NCI-H1417 (cell line): Measurements from ENCODE around the gene RASGEF1C.
A peak's percentile ranks its signal among the peaks of the same experiment; 100 is the strongest.

Experiments used
- DNase-seq, 3 experiments: peaks; one replicate each; lab custom pipeline; 2025; lab: John Stamatoyannopoulos, UW

The RASGEF1C gene

GRCh38 chr5:180119031-180119902, 89.7 kb downstream of the RASGEF1C start:
- DNase-seq = no peak

GRCh38 chr5:180118391-180118791, 90.6 kb downstream of the RASGEF1C start:
- no peak for DNase-seq

GRCh38 chr5:180117000-180117725, 91.8 kb downstream of the RASGEF1C start:
- DNase-seq = peak in 1 of 3 experiments; percentile 1

- no peak for DNase-seq
Measured at GRCh38 chr5:180116077-180116999, 92.7 kb downstream of the RASGEF1C start.

- no peak for DNase-seq
Measured at GRCh38 chr5:180115326-180116076, 93.5 kb downstream of the RASGEF1C start.

GRCh38 chr5:180114304-180115003, 94.6 kb downstream of the RASGEF1C start:
- no peak for DNase-seq

GRCh38 chr5:180113660-180114303, 95.2 kb downstream of the RASGEF1C start:
- no peak for DNase-seq

GRCh38 chr5:180112181-180112861, 96.7 kb downstream of the RASGEF1C start:
- DNase-seq = no peak

GRCh38 chr5:180111273-180112002, 97.6 kb downstream of the RASGEF1C start:
- DNase-seq = no peak

GRCh38 chr5:180109920-180110319, 99.1 kb downstream of the RASGEF1C start:
- no peak for DNase-seq

GRCh38 chr5:180107005-180107404, 102.0 kb downstream of the RASGEF1C start:
- no peak for DNase-seq

- DNase-seq = no peak
Measured at GRCh38 chr5:180105827-180106312, 103.1 kb downstream of the RASGEF1C start.

- no peak for DNase-seq
Measured at GRCh38 chr5:180104168-180104530, 104.9 kb downstream of the RASGEF1C start.

GRCh38 chr5:180103487-180104167, 105.4 kb downstream of the RASGEF1C start:
- DNase-seq = no peak

- DNase-seq = no peak
Measured at GRCh38 chr5:180102636-180103035, 106.4 kb downstream of the RASGEF1C start.

GRCh38 chr5:180101451-180102105, 107.4 kb downstream of the RASGEF1C start:
- DNase-seq = no peak

- DNase-seq = no peak
Measured at GRCh38 chr5:180100621-180101450, 108.2 kb downstream of the RASGEF1C start.
